Stimulated activated CD8-positive, alpha-beta memory T cell treated with anti-CD3 and anti-CD28 coated beads, Interleukin-7, amount 100 ng/mL, for 24 hours (primary cell): Measurements from ENCODE around the gene PKMYT1.

Source experiments
- DNase-seq: peaks from one replicate; pipeline ENCODE4 v3.0.0-alpha.2; 2020; ENCODE audit warnings: low read depth

The PKMYT1 gene

GRCh38 chr16:2996298-2996697 is 16.1 kb upstream of the PKMYT1 start:
- no peak for DNase-seq

DNA sequence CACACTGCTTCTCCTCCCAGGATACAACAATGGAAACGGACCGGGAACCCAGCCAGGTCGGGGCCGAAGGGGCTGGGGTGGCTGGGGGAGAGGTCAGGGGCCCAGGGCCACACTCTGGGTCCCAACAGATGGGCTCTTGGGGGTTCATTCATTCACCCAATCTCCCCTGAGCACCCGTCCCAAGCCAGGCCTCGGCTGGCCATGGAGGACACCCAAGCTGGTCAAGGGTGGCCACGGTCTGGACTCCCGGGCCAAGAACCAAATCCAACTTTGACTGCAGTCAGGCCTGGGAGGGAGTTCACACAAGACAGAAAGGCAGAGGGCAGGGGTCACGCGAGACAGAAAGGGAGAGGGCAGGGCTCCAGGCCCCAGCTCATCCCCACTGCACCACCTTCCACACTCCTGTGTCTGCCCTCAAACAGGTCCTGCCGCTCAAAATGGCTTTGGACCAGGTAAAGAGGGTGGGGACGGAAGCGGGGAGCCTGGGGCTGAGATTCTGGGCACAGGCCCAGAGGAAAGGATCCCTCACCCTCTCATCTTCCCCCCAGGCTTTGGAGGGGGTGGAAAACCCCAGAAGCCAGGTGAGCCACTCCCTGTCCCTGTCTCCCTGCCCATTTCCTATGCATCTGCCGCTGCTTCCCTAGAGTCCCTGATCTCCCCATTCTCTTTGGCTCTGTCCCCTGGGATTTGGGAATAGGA is 12.3 kb upstream of the PKMYT1 start:
- no peak for DNase-seq

GRCh38 chr16:2991566-2992261 is 11.5 kb upstream of the PKMYT1 start:
- DNase-seq = no peak

DNA sequence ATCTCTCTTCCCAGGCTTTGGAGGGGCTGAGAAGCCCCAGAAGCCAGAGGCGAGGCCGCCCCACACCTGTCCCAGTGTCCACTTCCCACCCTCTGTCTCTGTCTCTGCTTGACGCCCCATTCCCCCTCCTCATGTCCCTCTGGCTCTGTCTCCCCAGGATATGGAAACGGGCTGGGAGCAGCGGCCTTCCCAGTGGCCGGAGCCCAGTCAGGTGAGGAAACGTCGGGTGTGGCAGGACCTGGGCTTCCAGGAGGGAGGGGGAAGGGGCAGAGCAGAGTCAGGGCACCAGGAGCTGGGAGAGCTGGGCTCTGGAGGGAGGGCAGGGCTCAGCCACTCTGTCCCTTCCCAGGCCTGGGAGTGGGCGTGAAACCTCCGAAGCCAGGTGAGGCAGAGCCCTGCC is 10.6 kb upstream of the PKMYT1 start:
- no peak for DNase-seq

DNA sequence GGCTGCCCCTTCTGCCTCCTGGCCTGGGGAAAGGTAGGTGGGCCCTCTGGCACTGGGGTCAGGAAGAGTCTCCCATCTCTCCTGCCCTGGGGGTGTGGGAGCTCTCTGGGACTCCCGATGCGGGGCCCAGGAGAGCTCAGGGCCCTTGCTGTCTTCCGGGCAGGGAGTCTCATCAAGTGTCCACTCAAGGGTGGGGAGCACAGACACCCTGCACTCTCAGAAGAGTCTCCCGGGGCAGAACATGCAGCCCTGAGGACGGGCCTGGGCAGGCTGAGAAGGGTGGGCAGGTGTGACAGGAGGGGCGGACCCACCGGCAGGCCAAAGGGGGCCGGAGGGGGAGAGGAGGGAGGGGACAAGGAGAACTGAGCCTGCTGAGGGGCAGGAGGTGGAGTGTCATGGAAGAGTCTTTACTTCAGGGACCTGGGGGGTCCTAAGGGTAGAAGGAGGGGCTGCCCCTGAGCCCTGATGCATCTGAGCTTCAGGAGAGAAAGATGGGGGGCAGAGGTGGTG is 8.4 kb upstream of the PKMYT1 start:
- DNase-seq = no peak

- DNase-seq = no peak
Observed at GRCh38 chr16:2987833-2988232, 7.6 kb upstream of the PKMYT1 start.

DNA sequence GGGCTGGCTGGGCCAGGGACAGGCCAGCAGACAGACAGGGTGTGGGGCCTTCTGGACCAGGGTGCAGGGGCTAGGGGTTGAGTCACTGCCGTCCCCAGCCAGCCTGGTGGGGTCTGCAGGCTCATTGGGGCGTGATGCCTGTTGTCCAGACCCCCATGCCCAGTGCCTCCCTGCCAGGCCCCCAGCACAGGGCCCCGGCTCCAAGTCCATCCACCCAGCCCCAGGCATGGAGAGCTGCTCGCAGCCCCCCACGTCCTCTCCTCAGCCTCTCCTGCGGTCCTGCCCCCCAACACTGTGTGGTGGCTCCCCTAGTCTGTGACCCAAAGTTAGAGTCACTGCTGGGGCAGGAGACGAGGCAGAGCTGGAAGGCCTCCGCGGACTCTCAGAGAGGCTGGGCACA is 7.0 kb upstream of the PKMYT1 start:
- no peak for DNase-seq

DNA sequence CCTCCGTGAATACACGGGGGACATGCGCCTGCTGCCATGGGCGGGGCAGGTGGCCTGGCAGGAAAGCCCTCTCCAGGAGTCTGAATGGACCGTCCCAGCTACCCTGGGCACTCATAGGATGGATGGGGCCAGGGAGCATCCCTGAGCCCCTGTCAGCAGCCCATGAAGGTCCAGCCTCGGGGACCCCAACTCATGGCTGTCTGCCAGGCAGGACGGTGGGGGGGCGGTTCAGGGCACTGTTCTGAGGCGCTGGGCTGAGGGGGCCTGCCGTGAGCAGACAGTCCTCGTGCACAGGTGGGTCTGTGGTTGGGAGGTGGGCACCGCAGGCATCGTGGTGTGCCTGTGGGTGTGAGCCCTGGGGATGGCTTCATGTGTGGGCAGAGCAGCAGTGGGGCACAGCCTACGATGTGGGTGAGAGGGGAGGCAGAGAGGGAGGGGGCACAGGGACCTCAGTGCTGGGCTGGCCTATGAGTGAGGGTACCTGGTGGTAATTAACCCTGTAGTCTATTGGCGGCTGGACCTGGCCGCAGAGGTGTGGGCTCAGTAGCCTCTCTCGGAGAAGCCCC is 6.5 kb upstream of the PKMYT1 start:
- no peak for DNase-seq

DNA sequence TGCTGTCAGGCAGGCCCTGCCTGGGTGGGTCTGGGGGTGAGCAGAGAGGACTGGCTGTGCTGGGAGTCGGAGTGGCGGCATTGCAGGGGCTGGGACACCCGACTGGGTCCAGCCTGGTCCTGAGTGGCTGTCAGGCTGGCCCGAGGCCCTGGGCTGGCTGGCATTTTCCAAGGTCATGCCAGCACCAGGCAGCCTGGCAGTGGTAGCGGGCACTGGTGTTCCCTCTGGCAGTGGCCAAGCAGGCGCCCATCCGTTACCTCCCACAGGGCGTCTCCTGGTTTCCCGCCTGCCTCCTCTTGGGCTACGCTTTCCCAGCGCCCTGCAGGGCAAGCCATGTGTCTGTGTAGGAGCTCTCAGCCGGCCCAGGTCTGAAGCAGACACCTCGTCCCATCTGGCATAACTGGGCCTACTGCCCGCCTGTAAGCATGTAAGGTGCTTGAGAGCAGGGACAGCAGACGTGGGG is 5.7 kb upstream of the PKMYT1 start:
- no peak for DNase-seq

DNA sequence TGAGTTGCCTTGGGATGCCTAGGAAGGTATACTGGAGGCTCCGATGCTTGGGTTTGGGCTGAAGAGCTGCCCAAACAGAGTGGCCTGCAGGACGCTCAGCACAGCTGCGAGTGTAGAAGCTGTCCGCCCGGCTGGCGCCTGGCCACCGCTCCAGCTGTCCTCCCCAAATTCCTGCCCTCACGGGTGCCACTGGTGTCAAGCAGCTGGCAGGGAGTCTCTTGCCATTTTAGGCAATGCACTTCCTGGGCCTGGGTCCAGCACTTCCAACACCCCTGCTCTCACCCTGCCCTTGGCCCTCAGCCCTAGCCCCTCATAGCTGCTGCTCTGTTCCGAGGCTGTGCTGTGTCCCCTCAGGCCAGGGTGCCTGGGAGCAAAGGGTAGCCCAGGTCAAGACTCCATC is 5.2 kb upstream of the PKMYT1 start:
- DNase-seq = no peak

DNA sequence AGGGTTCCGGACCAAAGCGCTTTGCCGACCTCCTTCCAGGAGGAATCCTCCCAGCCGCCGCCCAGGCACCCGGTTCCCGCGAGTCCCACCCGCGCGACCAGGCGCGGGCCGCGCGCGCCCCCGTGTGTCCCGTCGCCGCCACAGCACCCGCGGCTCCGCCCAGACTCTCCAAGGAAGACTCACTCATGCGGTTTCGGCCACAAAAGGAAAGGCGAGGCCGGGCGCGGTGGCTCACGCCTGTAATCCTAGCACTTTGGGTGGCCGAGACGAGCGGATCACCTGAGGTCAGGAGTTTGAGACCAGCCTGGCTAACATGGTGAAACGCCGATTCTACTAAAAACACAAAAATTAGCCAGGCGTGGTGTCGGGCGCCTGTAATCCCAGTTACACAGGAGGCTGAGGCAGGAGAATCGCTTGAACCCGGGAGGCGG is 3.5 kb upstream of the PKMYT1 start:
- peak; percentile 51 for DNase-seq

GRCh38 chr16:2982402-2982801 is 2.2 kb upstream of the PKMYT1 start:
- DNase-seq = no peak

- no peak for DNase-seq
Observed at GRCh38 chr16:2981899-2982250, 1.6 kb upstream of the PKMYT1 start.

DNA sequence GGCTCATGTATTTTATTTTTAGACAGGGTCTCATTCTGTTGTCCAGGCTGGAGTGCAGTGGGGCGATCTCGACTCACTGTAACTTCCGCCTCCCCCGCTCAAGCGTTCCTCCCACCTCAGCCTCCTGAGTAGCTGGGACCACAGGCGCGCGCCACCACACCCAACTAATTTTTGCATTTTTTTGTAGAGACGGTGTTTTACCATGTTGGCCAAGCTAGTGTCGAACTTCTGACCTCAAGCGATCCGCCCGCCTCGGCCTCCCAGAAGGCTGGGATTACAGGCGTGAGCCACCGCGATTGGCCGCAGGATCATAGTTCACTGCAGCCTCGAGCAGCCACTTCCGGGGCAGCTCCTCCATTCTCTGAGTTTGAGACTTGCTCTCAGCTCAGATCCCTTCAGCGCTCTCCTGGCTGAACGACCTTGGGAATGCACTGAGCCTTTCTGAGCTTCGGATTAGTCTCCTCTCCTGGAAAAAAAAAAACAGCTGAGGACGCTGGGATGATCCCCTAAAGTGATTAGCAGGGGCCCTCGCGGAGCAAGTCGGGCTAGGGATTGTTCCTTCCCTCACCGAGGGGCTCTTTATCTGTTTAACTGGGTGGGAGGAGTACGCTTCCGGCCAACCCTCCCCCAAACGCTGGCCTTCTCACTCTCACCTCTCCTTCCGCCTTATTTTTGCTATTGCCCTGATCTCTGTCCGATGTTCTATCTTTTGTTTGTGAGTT is 1.1 kb upstream of the PKMYT1 start:
- no peak for DNase-seq

DNA sequence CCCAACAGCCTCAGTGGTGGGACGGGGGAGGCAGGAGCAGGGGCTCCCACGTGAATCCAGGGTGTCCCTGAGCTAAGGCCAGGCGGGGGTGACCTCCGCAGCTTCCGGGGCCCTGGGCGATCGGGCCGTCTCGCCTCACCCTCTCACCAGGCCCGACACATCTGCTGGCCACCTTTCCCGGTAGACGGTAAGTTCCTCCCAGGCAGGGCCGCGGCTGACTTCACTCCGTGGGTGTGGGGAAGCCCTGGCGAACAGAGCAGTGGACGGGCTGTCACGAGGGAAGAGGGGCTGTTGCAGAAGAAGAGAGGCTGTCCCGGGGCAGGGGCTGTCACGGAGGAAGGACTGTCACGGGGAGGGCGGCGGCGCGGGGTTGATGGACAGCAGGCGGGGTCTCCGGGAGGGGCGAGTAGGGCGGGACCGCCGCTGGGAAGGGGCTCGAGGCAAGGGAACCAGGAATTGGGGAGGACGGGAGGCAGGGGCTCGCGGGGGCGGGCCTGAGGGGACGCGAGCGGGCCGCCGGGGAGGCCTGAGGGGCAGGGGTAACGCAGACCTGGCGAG is 498 bp downstream of the PKMYT1 start:
- no peak for DNase-seq

DNA sequence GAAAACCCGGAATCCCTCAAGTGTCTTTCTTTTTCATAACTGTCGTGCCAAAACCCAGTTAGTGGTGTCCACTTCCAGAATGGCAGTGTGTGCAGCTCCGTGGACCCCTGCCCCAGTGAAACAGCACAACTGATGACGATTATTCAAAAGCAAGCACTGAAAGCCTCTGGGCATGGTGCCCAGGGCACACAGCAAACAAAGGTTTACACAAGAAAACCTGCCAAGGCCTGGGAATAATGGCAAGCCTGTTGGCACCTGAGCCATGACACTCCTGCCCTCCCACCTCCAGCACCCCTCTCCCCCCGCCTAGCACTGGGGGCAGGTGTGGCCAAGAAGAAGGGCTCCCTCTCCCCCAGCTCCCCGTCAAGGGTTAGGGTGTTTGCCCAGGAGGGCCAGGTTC is 2.8 kb downstream of the PKMYT1 start:
- DNase-seq = no peak

- no peak for DNase-seq
Observed at GRCh38 chr16:2976673-2977072, 3.6 kb downstream of the PKMYT1 start.

DNA sequence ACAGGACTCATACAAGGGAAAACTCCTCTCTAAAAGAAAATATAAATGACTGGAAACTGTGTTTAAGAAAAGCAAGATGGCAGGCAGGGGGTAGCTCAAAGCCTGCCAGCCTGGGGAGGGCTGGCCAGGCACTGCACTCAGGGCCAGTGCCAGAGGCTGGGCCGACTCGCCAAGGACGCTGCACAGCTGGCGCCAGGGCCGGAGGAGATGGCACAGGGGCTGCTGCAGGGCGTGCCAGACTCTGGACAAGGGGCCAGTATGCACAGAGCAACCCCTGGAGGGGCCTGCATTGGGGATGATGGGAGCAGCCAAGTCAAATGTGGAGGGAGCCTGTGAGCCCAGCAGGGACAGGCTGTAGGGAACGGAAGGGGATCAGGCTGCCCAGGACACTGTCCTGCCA is 4.0 kb downstream of the PKMYT1 start:
- no peak for DNase-seq

- no peak for DNase-seq
Observed at GRCh38 chr16:2975161-2975795, 5.0 kb downstream of the PKMYT1 start.

DNA sequence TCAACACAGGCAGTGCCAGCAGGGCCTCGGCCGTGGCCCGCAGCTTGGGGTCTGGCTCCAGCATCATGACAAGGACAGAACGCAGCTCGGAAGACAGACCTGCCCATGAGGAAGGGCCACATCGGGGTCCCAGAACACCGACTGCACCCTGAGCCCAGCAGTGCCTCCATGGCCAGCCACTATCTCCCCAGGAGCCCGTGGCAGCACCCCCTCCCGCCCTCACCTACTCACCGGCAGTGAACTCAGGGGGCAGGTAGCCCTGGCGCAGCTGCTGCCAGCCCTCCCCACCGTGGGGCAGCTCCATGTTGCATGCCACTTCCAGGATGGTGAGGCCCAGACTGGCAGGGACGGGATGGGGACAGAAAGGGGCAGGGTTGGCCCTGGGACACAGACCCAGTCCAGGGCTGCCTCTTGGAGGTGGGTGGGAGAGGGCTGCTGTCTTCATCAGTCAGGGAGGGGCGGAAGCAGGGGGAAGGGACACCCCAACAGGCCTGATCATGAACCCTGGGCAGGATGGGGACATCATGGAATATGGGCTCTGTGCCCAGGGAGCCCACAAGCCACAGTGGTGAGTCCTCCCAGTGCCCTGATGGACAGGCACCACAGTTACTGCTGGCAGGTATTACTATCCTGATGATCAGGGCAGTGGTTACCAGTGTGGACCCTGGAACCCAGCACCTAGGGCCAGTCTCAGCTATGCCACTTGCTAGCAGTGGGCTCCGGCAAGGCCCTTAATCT is 5.8 kb downstream of the PKMYT1 start:
- DNase-seq = no peak
